ENCODE measurements around the gene TEKT4.
"Not testable (repeated sequence)": the region's sequence is repeated elsewhere in the genome, so short reads cannot be mapped to it uniquely, and the experiment has no call there.

The TEKT4 gene, protein sequence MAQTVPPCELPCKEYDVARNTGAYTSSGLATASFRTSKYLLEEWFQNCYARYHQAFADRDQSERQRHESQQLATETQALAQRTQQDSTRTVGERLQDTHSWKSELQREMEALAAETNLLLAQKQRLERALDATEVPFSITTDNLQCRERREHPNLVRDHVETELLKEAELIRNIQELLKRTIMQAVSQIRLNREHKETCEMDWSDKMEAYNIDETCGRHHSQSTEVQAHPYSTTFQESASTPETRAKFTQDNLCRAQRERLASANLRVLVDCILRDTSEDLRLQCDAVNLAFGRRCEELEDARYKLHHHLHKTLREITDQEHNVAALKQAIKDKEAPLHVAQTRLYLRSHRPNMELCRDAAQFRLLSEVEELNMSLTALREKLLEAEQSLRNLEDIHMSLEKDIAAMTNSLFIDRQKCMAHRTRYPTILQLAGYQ
- total RNA-seq = 0 reads per million in 2 donors

DNA sequence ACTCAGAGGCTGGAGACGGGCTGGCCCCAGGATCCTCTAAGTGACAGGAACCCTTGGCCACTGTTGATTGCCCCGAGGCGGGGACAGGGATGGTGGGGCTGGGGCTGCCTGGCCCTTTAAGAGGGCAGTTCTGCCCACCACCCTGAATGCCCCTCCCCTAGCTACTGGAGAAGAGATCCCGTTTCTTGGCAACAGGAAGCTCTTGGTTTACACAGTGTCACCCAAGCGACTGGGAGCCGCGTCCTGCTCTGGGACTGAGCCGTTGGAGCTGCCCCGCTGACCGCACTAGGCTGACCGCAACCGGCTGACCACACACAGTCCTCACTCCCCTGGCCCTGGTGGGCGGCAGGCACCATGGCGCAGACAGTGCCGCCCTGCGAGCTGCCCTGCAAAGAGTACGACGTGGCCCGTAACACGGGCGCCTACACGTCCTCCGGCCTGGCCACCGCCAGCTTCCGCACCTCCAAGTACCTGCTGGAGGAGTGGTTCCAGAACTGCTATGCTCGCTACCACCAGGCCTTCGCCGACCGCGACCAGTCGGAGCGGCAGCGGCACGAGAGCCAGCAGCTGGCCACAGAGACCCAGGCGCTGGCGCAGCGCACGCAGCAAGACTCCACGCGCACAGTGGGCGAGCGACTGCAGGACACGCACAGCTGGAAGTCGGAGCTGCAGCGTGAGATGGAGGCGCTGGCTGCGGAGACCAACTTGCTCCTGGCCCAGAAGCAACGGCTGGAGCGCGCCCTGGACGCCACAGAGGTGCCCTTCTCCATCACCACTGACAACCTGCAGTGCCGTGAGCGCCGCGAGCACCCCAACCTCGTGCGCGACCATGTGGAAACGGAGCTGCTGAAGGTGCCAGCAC lies at the start of gene TEKT4:
TEKT4 (plus strand) TSS at position 205 of the 862 bp plus-strand sequence; CDS start at position 355, 150 bp downstream.
- DNase-seq = no peak

DNA sequence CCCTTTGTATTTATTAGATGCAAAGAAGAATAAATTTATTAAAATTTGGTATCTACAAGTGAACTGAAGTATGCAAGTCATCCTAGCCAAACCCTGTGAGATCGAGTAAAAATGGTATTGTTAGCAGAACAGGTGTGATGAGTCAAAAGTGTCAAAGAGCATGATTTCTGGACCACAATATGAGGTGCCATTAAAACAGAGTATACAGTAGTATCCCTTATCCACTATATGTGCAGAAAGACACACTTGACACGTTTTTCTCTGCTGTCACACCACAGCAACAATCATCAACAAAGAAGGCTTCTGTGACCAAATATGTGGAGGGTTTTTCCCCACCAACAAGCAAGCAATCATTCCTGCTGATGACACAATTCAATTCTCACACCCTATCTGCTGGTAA lies 32.0 kb upstream of the TEKT4 start:
- DNase-seq = not testable (repeated sequence)

- not testable (repeated sequence) for DNase-seq
These were observed 14.4 kb upstream of the TEKT4 start for GRCh38 chr2:94856856-94857255.

DNA sequence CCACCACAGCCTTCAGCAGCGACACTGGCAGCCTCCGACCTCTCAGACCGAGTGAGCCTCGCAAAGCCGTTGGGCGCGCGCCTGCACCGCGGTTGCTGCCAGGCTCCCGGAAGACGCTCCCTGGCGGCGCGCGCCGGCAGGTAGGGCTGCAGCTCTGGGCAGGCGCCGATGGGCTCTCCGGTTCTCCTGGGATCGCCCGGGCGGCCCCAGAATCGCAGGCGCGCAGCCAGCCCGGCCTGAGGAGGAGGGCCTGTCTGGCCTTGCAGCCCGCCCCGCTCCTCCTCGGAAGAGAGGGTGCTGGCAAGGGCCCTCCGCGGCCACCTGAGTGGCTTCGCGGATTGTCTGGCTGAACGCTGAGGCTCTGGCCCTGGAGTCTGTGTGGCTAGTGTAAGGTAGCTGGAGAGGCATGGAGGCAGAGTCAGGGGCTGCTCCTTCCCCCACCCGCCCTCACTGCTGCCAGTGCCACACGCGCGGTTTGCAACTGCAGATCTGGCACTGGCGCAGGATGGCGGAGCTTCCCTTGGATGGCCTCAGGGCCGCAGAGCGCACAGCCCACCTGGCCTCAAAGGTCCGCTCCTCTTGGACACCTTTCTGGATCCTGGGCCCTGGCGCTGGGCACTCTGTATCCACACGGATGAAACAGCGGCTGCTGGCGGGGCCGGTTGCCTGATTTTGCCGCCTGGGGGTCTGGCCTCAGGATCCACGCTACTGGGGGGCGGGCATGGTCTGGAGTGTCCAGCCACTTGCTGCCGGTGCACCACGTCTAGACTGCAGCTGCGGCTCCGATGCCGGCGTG lies 13.7 kb upstream of the TEKT4 start:
- not testable (repeated sequence) for DNase-seq

- DNase-seq = not testable (repeated sequence)
These were observed 12.9 kb upstream of the TEKT4 start for GRCh38 chr2:94858163-94858888.

DNA sequence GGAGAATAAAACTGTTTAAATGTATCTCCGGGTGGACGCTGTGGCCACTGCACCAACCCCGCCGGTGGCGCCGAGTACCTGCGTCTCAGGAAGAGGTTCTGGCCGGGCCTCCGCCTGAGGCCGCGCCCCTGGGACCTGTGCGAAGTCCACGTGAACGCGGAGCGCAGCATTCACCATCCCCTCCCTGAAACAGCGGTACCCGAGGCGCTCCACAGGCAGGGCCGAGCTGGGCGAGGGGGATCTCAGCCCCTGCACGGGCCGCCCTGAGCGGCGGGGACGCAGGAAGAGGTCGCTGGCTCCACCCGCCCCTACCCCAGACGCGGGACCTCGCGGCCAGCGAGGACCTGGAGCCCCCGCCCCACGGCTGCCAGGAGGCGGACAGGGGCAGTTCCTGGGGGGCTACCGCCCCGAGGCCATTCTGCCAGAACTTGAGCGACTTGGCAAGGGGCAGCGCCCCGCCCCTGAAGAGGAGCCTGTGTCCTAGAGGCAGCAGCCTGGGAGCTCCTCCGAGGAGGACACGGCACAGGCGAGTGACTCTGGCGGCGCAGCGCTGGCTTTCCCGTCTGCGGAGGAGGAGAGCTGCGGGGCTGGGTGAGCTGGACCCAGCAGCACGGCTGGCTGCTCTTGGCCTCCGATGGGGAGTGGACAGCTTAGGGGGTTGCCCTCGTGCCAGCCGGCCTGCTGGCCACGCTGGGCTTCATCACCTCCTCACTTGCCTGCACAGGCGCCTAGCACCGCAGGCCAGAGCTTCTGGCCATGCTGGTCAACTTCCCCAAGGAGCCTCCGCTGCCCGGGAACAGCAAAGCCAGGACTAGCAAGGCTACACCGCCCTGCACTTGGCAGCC lies 9.7 kb upstream of the TEKT4 start:
- no peak for DNase-seq

- not testable (repeated sequence) for DNase-seq
These were observed 8.3 kb upstream of the TEKT4 start for GRCh38 chr2:94862903-94863302.

DNA sequence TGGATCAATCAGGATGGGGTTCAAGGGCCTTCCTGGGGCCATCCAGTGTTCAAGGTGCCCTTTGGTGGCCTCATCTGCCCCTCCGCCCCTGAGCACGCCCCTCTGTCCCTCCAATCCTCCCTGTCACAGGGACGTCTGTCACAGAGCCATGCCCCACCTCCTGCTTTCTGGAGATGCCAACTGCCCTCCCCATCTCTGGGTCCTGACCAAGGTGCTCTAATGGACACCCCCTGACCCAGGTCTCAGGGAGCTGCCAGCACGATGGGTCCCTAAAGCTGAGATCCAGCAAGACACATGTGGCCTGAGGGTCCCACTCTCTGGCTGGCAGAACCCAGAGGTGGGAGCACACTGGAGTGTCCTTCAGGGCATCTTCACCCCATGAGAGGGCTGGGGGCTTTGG lies 2.1 kb upstream of the TEKT4 start:
- no peak for DNase-seq

DNA sequence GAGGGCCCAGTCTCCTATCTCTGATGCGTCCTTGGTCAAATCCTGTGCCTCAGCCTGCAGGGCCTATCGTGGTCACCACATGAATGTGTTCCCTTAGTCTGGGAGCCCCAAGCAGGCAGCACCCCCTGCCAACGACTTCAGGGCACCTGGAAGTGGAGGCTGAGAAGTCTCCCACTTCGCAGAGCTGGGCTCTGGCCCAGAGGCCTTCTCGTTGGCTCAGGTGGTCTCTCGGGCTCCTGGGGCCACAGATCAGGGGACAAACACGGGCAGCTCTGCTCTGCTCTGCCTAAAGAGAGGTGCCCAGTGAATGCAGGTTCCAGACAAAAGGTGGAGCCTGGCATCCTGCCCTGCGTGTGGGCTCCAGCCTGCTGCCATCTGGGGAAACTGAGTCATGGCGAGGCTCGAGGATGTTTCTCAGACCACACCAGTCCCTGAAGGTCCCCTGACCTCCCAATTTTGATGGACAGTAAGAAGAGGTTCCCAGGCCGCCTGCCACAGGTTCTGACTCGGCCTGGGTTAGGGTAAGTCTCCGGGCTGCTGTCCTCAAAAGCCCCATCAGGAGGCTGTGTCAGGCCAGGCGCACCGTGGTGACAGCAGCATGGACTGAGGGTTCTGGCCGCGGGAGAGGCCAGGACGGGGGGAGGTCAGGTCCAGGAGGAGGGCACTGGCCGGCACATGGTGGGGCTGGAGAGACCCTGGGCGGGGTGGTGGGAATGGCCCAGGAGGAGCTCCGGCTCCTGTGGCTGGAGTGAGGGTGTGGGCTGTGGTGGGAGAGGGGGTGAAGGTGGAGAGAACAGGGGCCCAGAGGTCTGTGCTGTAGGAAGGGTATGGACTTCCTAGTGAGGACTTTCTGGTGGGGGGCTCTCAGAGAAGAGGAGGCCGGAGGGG lies 1.4 kb upstream of the TEKT4 start:
- DNase-seq = no peak

DNA sequence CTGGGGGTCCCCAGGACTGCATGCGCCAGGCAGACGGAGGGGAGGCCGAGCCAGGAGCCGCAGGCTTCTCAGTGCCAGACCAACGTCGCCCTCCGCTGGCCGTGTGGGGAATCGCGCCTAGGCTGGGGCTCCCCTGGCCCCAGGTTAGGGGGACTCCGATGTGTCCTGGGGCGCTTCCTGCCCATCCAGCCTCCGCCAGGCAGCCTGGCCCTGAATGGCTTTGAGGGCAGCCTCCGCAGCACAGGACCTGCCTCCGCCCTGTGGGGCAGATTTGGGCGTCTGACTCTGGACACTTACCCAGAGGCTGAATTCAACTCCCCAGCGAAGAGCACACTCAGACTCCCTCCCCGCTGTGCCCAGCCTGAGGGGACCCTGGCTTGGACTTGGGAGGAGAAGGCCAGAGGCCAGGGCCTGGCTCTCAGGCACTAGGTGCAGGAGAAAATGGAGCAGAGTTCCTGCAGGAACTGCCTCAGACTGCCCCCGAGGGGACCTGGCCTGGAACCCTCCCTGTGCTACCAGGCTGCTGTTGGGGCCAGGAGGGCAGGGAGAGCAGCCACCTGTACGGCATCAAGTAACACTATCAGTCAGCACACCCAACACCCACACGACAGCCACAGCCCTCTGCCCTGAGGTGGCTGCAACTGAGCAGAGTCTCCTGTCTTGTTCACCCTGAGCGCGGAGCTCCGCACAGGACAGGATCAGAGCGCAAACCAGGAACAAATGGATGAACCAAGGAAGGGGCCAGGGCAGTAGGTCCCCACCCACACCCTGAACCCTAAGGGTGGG lies 597 bp upstream of the TEKT4 start:
- no peak for DNase-seq

DNA sequence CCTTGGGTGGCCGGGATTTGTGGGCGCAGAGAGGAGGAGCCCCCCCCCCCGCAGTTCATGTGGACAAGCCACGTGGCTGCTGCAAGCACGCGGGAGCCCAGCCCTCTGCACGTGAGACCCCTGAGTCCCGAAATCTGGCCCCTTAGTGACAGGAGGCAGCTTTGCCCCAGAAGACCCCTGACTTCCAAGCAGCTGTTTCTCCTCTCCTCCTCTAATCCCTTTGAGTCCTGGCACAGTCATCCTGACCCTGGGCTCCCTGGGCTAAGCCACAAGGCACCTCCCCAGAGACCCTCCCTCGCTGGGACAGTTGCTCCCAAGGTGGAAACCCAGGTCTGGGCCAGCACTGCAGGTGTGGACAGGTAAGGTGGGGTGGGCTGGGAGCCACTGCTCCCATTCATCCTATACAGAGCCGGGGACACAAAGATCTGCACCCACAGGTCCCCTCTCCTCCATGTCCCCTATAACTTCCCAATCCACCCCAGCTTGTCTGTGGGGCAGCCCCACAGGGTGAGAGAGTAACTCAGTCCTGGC lies 923 bp downstream of the TEKT4 start:
- no peak for DNase-seq

DNA sequence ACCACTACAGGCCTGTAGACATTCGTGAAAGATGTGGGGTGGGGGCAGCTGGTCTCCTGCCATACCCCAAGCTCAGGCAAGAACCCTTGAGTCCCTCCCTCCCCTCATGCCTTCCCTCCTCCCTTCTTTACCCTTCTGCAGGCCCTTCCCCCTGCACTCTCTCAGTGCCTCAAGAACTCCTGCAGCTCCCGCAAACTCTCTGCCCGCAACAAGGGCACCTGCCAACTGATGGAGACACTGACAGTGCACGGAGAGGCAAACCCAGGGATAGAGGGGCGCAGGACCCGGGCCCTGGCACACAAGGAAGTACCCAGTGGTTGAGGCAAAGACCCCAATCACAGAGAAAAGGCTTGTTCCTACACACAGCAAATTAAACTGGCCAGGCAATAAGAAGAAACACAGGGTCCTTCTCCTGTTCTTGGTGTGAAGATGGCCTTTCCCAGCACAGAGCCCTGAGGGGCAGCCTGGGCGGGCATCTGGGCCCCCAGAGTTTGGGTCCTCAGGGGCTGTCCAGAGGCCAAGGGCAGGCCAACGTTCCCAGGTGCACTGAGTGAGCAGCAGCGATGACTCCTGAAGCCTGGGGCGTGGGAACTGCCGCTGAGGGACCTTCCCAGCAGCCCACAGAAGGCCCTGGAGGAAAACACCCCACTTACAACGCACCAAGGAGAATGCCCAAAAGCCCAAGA lies 1.6 kb downstream of the TEKT4 start:
- no peak for DNase-seq

GRCh38 chr2:94873362-94874276 lies 2.4 kb downstream of the TEKT4 start:
- no peak for DNase-seq

- peak; percentile 41 for DNase-seq
These were observed 3.2 kb downstream of the TEKT4 start for GRCh38 chr2:94874277-94874997.

DNA sequence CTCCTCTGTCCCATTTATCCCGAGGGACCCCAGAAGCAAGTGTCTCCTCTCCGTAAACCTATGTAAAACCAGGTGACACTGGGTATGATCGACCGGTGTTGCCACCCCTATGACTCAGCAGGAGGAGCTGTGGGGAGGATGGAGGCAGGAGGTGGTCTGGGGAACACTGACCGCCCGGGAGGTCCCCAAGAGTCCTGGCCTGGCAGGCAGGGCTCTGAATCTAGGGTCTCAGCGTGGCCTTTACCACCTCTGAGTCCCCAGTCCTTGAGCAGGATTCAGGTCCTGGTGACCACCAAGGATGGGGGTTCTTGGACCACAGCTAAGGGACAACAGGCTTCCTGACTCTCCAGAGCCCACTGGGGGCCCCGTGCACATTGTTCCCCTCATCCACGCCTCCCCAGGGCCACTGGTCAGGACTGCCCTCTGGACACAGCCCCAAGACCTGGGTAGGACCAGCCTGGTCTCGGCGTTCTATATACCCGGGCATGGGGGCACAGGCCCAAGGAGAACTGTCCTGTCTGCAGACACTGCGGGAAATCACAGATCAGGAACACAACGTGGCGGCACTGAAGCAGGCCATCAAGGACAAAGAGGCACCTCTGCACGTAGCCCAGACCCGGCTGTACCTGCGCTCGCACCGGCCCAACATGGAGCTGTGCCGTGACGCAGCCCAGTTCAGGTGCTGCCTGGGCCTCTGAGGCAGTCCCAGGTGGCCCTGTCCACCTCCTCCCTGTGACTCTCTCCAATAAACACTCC lies 4.0 kb downstream of the TEKT4 start:
- DNase-seq = no peak
